GM12878 (cell line): ENCODE data around the gene DNAJC27. TPM values are rescaled to one million over a fixed set of nuclear protein-coding genes. Genes with fewer than 3 reads are reported as not detected.
A peak's percentile ranks its signal among the peaks of the same experiment; 100 is the strongest.

Source experiments
- ATAC-seq: fragments of 200-7000 bp; cut with Tn5 transposase; 3 replicates; pipeline ENCODE4 v1.9.1; 2020; ENCODE audit warnings: mild to moderate bottlenecking, moderate library complexity
- BruUV-seq: library from RNA; stranded (reverse); fragments of 400-500 nt; replicated peaks from 2 replicates; lab custom pipeline; 2021; lab: Mats Ljungman, UMichigan
- CTCF ChIA-PET: fragments of 300-600 bp; sonication (Branson Sonifier 250); formaldehyde crosslinking; extraction: SDS; loops from one replicate; lab custom pipeline; 2021; ENCODE audit warnings: inconsistent platforms; lab: Yijun Ruan, JAX
- POLR2A ChIA-PET: fragments of 350-600 bp; formaldehyde crosslinking; extraction: SDS; loops from one replicate; lab custom pipeline; 2021; ENCODE audit warnings: inconsistent platforms; lab: Charles Lee
- RAD21 ChIA-PET: fragments of 300-600 bp; sonication (Branson Sonifier 250); formaldehyde crosslinking; loops from one replicate; lab custom pipeline; 2023; ENCODE audit warnings: antibody characterized with exemption; ENCODE audit not compliant: unreplicated experiment; lab: Charles Lee
- SMC1A ChIA-PET: fragments of 300-600 bp; sonication (Branson Sonifier 250); formaldehyde crosslinking; loops from one replicate; lab custom pipeline; 2023; ENCODE audit not compliant: unreplicated experiment, uncharacterized antibody; lab: Charles Lee
- DNase-seq: peaks from one replicate; pipeline ENCODE4 v3.0.0-alpha.2; 2011; ENCODE audit warnings: low read depth, low spot score
- FAIRE-seq: peaks from 3 replicates; lab custom pipeline; 2011; peaks lifted over from hg19 to GRCh38; lab: Jason Lieb, UNC
- H2AFZ ChIP-seq: 2 replicates; pipeline ENCODE4 v1.6.0; 2011; ENCODE audit warnings: low read depth, low read length, control low read depth; ENCODE audit not compliant: control insufficient read depth
- H3K27ac ChIP-seq: 2 replicates; pipeline ENCODE4 v1.5.1; 2011; ENCODE audit warnings: control low read depth; ENCODE audit not compliant: control insufficient read depth, insufficient read depth
- H3K27me3 ChIP-seq, 2 experiments: replicated peaks in 1 of 2; 2 replicates each; pipeline versions ENCODE4 v1.6.0 to v1.6.1; 2011; ENCODE audit warnings: low read length in 1 of 2; ENCODE audit not compliant: control insufficient read depth in 2 of 2, insufficient read depth in 2 of 2
- H3K36me3 ChIP-seq, 2 experiments: 2 replicates each; pipeline ENCODE4 v1.5.1; 2011; ENCODE audit warnings: low read length in 1 of 2; ENCODE audit not compliant: control insufficient read depth in 2 of 2, insufficient read depth in 2 of 2
- H3K4me1 ChIP-seq: 2 replicates; pipeline ENCODE4 v1.6.1; 2011; ENCODE audit warnings: mild to moderate bottlenecking, low read length, moderate library complexity, mixed read lengths; ENCODE audit not compliant: control insufficient read depth, insufficient read depth
- H3K4me2 ChIP-seq: 2 replicates; pipeline ENCODE4 v1.6.0; 2011; ENCODE audit warnings: control low read depth; ENCODE audit not compliant: control insufficient read depth, insufficient read depth
- H3K4me3 ChIP-seq: fragments of 200-600 bp; sonication (generic); 2 replicates; pipeline ENCODE4 v1.5.1; 2016
- H3K79me2 ChIP-seq: 2 replicates; pipeline ENCODE4 v1.6.0; 2011; ENCODE audit warnings: low read length; ENCODE audit not compliant: control insufficient read depth, insufficient read depth
- H3K9ac ChIP-seq: 2 replicates; pipeline ENCODE4 v1.8.0; 2011; ENCODE audit warnings: low read length, control low read depth, mixed read lengths; ENCODE audit not compliant: control insufficient read depth, insufficient read depth
- H3K9me3 ChIP-seq: replicated peaks from 3 replicates; pipeline ENCODE4 v1.5.1; 2011; ENCODE audit warnings: mild to moderate bottlenecking, low read length; ENCODE audit not compliant: control insufficient read depth, insufficient read depth
- H4K20me1 ChIP-seq: 2 replicates; pipeline ENCODE4 v1.6.0; 2011; ENCODE audit not compliant: control insufficient read depth, insufficient read depth
- BHLHE40 ChIP-seq, 2 experiments: fragments of 450-650 bp in 1 of 2; IDR thresholded peaks; 2 replicates each; pipeline ENCODE4 v1.6.1; 2011 to 2017; ENCODE audit warnings: low read depth in 2 of 2, borderline replicate concordance in 1 of 2, improper control_type of control experiment in 1 of 2, low read length in 1 of 2, mild to moderate bottlenecking in 1 of 2
- CBX3 ChIP-seq: fragments of 200-600 bp; sonication (generic); IDR thresholded peaks from 2 replicates; pipeline ENCODE4 v1.6.1; 2016; ENCODE audit warnings: low read depth, borderline replicate concordance
- CBX5 ChIP-seq: sonication (generic); IDR thresholded peaks from 2 replicates; pipeline ENCODE4 v1.6.1; 2016; ENCODE audit warnings: low read depth, moderate library complexity, mild to moderate bottlenecking, inconsistent platforms
- CEBPB ChIP-seq, 2 experiments: fragments of 150-350 bp in 1 of 2; IDR thresholded peaks; 2 replicates each; pipeline ENCODE4 v1.6.1; 2012 to 2014; ENCODE audit warnings: low read depth in 2 of 2, low read length in 2 of 2, borderline replicate concordance in 1 of 2, inconsistent platforms in 1 of 2
- EED ChIP-seq: sonication (generic); IDR thresholded peaks from 2 replicates; pipeline ENCODE4 v1.6.1; 2016; ENCODE audit warnings: antibody characterized with exemption, low read depth
- EGR1 ChIP-seq, 2 experiments: IDR thresholded peaks; 1 replicate in 1 of 2; 2 replicates in 1 of 2; pipeline ENCODE4 v1.6.1; 2011 to 2012; ENCODE audit warnings: low read depth in 2 of 2, low read length in 2 of 2, borderline replicate concordance in 1 of 2, mild to moderate bottlenecking in 1 of 2, moderate library complexity in 1 of 2
- EP300 ChIP-seq, 2 experiments: fragments of 150-350 bp in 1 of 2; IDR thresholded peaks; 2 replicates each; pipeline ENCODE4 v1.6.1; 2011 to 2012; ENCODE audit warnings: low read depth in 2 of 2, low read length in 2 of 2, borderline replicate concordance in 1 of 2, improper control_type of control experiment in 1 of 2, inconsistent platforms in 1 of 2; ENCODE audit not compliant: control insufficient read depth in 1 of 2
- EZH2 ChIP-seq: IDR thresholded peaks from 2 replicates; pipeline ENCODE4 v1.6.1; 2012; ENCODE audit warnings: low read depth, mild to moderate bottlenecking, control low read depth, inconsistent platforms, low read length, borderline replicate concordance; ENCODE audit not compliant: control insufficient read depth
- KAT2A ChIP-seq: conservative IDR thresholded peaks from 2 replicates; pipeline ENCODE4 v1.6.1; 2011; ENCODE audit warnings: low read depth, low read length; ENCODE audit not compliant: control insufficient read depth
- MYB ChIP-seq: fragments of 150-350 bp; IDR thresholded peaks from 2 replicates; pipeline ENCODE4 v1.6.1; 2014; ENCODE audit warnings: mild to moderate bottlenecking, low read depth, low read length, borderline replicate concordance
- NRF1 ChIP-seq: conservative IDR thresholded peaks from 2 replicates; pipeline ENCODE4 v1.6.1; 2011; ENCODE audit warnings: mild to moderate bottlenecking, low read depth, low read length, improper control_type of control experiment
- RUNX3 ChIP-seq: IDR thresholded peaks from 2 replicates; pipeline ENCODE4 v1.6.1; 2012; ENCODE audit warnings: low read length, inconsistent platforms
- SIN3A ChIP-seq: IDR thresholded peaks from 2 replicates; pipeline ENCODE4 v1.6.1; 2012; ENCODE audit warnings: low read depth, low read length, improper control_type of control experiment
- SUZ12 ChIP-seq: fragments of 200-600 bp; sonication (generic); IDR thresholded peaks from one replicate; pipeline ENCODE4 v1.6.1; 2018; ENCODE audit warnings: antibody characterized with exemption, mild to moderate bottlenecking; ENCODE audit not compliant: unreplicated experiment
- ZNF207 ChIP-seq: fragments of 450-650 bp; IDR thresholded peaks from 2 replicates; pipeline ENCODE4 v1.6.1; 2014; ENCODE audit warnings: antibody characterized with exemption, mild to moderate bottlenecking, borderline replicate concordance
- ZSCAN29 ChIP-seq: fragments of 450-650 bp; IDR thresholded peaks from 2 replicates; pipeline ENCODE4 v1.6.1; 2017; ENCODE audit warnings: mild to moderate bottlenecking, moderate library complexity
- WGBS: methylation state at CpG from one replicate; pipeline ENCODE4 v1.1.6; 2016; ENCODE audit warnings: low lambda C conversion rate; ENCODE audit not compliant: insufficient replicate concordance, insufficient coverage; ENCODE audit errors: missing lambda C conversion rate; 5-methylcytosine and 5-hydroxymethylcytosine counted together
- in situ Hi-C: fragments of 300-500 bp; cut with MboI; formaldehyde crosslinking; loops from 9 replicates; pipeline ENCODE4 v1.14.3; 2018; ENCODE audit warnings: mixed read lengths
- intact Hi-C: fragments of 100-400 bp; cut with micrococcal nuclease; formaldehyde crosslinking; loops from one replicate; pipeline ENCODE4 v1.14.2; 2022; ENCODE audit not compliant: unreplicated experiment
- polyA plus RNA-seq, 11 experiments: library from polyadenylated mRNA; depleted of rRNA in 4 of 11; unstranded in 6 of 11; stranded (reverse) in 5 of 11; fragments of >200 nt; fragmentation: Nextera tagmentation in 4 of 11; fragmentation: Illumina TruSeq in 1 of 11; extraction: Ambion mirVana in 4 of 11; extraction: Trizol in 1 of 11; gene quantifications; 1 replicate in 1 of 11; 2 replicates in 10 of 11; pipeline versions ENCODE4 v1.2.1 to v1.2.3, GENCODE V29; 2011 to 2016; ENCODE audit warnings: inconsistent platforms in 2 of 11, missing spikeins in 2 of 11, low read depth in 1 of 11
- total RNA-seq, 4 experiments: library from RNA; depleted of rRNA in 3 of 4; stranded (reverse); fragments of >200 nt in 3 of 4; fragmentation: Illumina TruSeq in 1 of 4; extraction: Trizol in 1 of 4; gene quantifications; 2 replicates each; pipeline versions ENCODE4 v1.2.1 to v1.2.3, GENCODE V29; 2013 to 2021
- TF ChIP-seq, protein P1 (sequence below): fragments of 450-650 bp; formaldehyde crosslinking; IDR thresholded peaks from 2 replicates; pipeline ENCODE4 v1.4.0; 2020; ENCODE audit warnings: mild to moderate bottlenecking, moderate library complexity
- TF ChIP-seq, protein P2 (sequence below), 3 experiments: IDR thresholded peaks in 2 of 3; conservative IDR thresholded peaks in 1 of 3; 2 replicates each; pipeline ENCODE4 v1.5.1; 2011; ENCODE audit warnings: low read depth in 3 of 3, low read length in 3 of 3, mild to moderate bottlenecking in 3 of 3, control low read depth in 2 of 3, moderate library complexity in 2 of 3, inconsistent platforms in 1 of 3, mixed read lengths in 1 of 3; ENCODE audit not compliant: control insufficient read depth in 2 of 3, insufficient read depth in 1 of 3; ENCODE audit errors: extremely low read depth in 1 of 3

DNAJC27 gene
- total and polyA plus RNA-seq, 10 of the 15 experiments (the other 5 are each of a cell fraction or from before 2014, with no cell fraction given), result 0.95 to 9.6 (median 3.7) TPM

GRCh38 chr2:24971286-24971535, 544 bp downstream of the DNAJC27 start:
- peak overlapping the region; percentile 78 for H3K4me3 ChIP-seq
- H3K9ac ChIP-seq, result peak overlapping the region; percentile 93
- no peaks in the 10 kb centered on the region for H4K20me1 ChIP-seq
- peaks cover 23% of the 10 kb centered on the region for H3K79me2 ChIP-seq
- H3K9me3 ChIP-seq, result no peaks in the 10 kb centered on the region
- no TSS peak for BruUV-seq
- no peaks in the 10 kb centered on the region for H3K27me3 ChIP-seq
- peaks cover 0 to under 1% of the 10 kb centered on the region in 2 experiments; a peak in 1 of 4 replicates for H3K36me3 ChIP-seq
- peak overlapping the region; percentile 92 for H3K4me2 ChIP-seq
- ChIA-PET SMC1A (interaction anchor here (1.1 kb wide), 1 partner anchor 30 kb away, joined by 3 read pairs; no protein-coding TSS in a partner anchor), POLR2A (interaction anchor here (0.6 to 0.7 kb wide), 2 partner anchors 10 to 31 kb away, joined by 3 read pairs; no protein-coding TSS in a partner anchor), RAD21 (interaction anchor here (0.6 to 1.0 kb wide), 2 partner anchors 357 to 561 kb away, joined by 3 read pairs; no protein-coding TSS in a partner anchor), CTCF (interaction anchor here (1.1 kb wide), 1 partner anchor 26 kb away, joined by 4 read pairs; no protein-coding TSS in a partner anchor)
- intact Hi-C loops, result loop anchor here (2.0 to 10.0 kb wide), 3 partner anchors 50 to 594 kb away; partner anchors contain the start of gene ADCY3
- FAIRE-seq (no peak), DNase-seq (no peak), ATAC-seq (peak; percentile 13)
- 1% methylated on average over 23 of the region's 23 CpGs for WGBS
- peak overlapping the region; percentile 99 for H2AFZ ChIP-seq
- no peaks in the 10 kb centered on the region for H3K4me1 ChIP-seq
- H3K27ac ChIP-seq, result peak overlapping the region; percentile 95
- in situ Hi-C loops, result no loop called here
- TF ChIP-seq EED, result no peak
- TF ChIP-seq CEBPB (IDR thresholded peaks at IDR 0.05; ENCODE audit: borderline replicate concordance in 1 of 2, low read depth in 2 of 2, low read length in 2 of 2), result no peak
- peak in 1 of 2 experiments; percentile 56; a peak in 2 of 4 replicates for TF ChIP-seq BHLHE40 (IDR thresholded peaks at IDR 0.05; ENCODE audit: borderline replicate concordance in 1 of 2, low read depth in 2 of 2, low read length in 1 of 2)
- no peak for TF ChIP-seq CBX3
- TF ChIP-seq CBX5, result no peak
- TF ChIP-seq NRF1, result no peak
- 0 out of 2 replicates have a peak, but pooled peaks have one; percentile 21 for TF ChIP-seq SIN3A
- no peak for TF ChIP-seq EZH2
- TF ChIP-seq, protein P1, sequence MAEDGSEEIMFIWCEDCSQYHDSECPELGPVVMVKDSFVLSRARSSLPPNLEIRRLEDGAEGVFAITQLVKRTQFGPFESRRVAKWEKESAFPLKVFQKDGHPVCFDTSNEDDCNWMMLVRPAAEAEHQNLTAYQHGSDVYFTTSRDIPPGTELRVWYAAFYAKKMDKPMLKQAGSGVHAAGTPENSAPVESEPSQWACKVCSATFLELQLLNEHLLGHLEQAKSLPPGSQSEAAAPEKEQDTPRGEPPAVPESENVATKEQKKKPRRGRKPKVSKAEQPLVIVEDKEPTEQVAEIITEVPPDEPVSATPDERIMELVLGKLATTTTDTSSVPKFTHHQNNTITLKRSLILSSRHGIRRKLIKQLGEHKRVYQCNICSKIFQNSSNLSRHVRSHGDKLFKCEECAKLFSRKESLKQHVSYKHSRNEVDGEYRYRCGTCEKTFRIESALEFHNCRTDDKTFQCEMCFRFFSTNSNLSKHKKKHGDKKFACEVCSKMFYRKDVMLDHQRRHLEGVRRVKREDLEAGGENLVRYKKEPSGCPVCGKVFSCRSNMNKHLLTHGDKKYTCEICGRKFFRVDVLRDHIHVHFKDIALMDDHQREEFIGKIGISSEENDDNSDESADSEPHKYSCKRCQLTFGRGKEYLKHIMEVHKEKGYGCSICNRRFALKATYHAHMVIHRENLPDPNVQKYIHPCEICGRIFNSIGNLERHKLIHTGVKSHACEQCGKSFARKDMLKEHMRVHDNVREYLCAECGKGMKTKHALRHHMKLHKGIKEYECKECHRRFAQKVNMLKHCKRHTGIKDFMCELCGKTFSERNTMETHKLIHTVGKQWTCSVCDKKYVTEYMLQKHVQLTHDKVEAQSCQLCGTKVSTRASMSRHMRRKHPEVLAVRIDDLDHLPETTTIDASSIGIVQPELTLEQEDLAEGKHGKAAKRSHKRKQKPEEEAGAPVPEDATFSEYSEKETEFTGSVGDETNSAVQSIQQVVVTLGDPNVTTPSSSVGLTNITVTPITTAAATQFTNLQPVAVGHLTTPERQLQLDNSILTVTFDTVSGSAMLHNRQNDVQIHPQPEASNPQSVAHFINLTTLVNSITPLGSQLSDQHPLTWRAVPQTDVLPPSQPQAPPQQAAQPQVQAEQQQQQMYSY (CRISPR knock-in tag), result no peak
- no peak for TF ChIP-seq ZNF207
- no peak for TF ChIP-seq SUZ12
- TF ChIP-seq EP300 (IDR thresholded peaks at IDR 0.05; ENCODE audit: borderline replicate concordance in 1 of 2, control insufficient read depth in 1 of 2, low read depth in 2 of 2, low read length in 2 of 2), result no peak
- TF ChIP-seq ZSCAN29, result no peak
- TF ChIP-seq EGR1 (IDR thresholded peaks at IDR 0.05; ENCODE audit: borderline replicate concordance in 1 of 2, low read depth in 2 of 2, low read length in 2 of 2), result no peak
- no peak for TF ChIP-seq MYB
- TF ChIP-seq, protein P2, sequence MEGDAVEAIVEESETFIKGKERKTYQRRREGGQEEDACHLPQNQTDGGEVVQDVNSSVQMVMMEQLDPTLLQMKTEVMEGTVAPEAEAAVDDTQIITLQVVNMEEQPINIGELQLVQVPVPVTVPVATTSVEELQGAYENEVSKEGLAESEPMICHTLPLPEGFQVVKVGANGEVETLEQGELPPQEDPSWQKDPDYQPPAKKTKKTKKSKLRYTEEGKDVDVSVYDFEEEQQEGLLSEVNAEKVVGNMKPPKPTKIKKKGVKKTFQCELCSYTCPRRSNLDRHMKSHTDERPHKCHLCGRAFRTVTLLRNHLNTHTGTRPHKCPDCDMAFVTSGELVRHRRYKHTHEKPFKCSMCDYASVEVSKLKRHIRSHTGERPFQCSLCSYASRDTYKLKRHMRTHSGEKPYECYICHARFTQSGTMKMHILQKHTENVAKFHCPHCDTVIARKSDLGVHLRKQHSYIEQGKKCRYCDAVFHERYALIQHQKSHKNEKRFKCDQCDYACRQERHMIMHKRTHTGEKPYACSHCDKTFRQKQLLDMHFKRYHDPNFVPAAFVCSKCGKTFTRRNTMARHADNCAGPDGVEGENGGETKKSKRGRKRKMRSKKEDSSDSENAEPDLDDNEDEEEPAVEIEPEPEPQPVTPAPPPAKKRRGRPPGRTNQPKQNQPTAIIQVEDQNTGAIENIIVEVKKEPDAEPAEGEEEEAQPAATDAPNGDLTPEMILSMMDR (IDR thresholded peaks at IDR 0.05 in 2 of 3, conservative IDR thresholded peaks at IDR 0.05 in 1 of 3; ENCODE audit: control insufficient read depth in 2 of 3, extremely low read depth in 1 of 3, insufficient read depth in 1 of 3, low read depth in 3 of 3, low read length in 3 of 3), result no peak
- TF ChIP-seq KAT2A, result no peak
- no peak; the same call in 1 of the 2 replicates for TF ChIP-seq RUNX3
